Astrocyte of the cerebellum (primary cell): Measurements from ENCODE around the gene MANEAL.

Experiments used
- DNase-seq: peaks from one replicate; pipeline ENCODE4 v3.0.0-alpha.2; 2011; ENCODE audit warnings: low read depth
- H3K4me3 ChIP-seq: 2 replicates; pipeline ENCODE4 v1.5.1; 2011; ENCODE audit warnings: mild to moderate bottlenecking, low read depth, low read length, moderate library complexity
- in situ Hi-C: cut with HindIII; loops from 2 replicates; pipeline ENCODE4 v1.10.0; 2017; ENCODE audit warnings: low sequenced_read_pairs
- TF ChIP-seq, protein P1 (sequence below): IDR thresholded peaks from 2 replicates; pipeline ENCODE4 v1.5.1; 2012; ENCODE audit warnings: low read length, low read depth, moderate library complexity, mild to moderate bottlenecking; ENCODE audit errors: missing control alignments

MANEAL gene

DNA sequence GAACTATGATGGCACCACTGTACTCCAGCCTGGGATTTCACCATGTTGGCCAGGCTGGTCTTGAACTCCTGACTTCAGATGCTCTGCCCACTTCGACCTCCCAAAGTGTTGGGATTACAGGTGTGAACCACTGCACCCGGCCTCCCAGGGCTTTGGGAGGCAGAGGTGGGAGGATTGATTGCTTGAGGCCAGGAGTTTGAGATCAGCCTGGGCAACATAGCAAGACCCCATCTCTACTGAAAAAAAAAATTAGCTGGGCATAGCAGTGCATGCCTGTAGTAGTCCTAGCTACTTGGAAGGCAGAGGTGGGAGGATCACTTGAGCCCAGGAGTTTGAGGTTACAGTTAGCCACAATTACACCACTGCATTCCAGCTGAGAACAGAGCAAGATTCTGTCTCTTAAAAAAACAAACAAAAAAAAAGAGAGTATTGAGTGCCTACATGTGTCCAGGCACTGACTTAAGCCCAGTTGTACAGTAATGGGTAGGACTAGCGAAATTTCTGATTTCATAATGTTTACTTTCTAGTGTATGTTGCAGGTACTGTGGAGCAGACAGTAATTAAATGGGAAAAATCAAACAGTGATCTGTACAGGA lies 4.2 kb downstream of the MANEAL start:
- in situ Hi-C loops = no loop called here
- TF ChIP-seq, protein P1, sequence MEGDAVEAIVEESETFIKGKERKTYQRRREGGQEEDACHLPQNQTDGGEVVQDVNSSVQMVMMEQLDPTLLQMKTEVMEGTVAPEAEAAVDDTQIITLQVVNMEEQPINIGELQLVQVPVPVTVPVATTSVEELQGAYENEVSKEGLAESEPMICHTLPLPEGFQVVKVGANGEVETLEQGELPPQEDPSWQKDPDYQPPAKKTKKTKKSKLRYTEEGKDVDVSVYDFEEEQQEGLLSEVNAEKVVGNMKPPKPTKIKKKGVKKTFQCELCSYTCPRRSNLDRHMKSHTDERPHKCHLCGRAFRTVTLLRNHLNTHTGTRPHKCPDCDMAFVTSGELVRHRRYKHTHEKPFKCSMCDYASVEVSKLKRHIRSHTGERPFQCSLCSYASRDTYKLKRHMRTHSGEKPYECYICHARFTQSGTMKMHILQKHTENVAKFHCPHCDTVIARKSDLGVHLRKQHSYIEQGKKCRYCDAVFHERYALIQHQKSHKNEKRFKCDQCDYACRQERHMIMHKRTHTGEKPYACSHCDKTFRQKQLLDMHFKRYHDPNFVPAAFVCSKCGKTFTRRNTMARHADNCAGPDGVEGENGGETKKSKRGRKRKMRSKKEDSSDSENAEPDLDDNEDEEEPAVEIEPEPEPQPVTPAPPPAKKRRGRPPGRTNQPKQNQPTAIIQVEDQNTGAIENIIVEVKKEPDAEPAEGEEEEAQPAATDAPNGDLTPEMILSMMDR = no peak
- H3K4me3 ChIP-seq = no peak overlapping the region
- peak; percentile 43 for DNase-seq

DNA sequence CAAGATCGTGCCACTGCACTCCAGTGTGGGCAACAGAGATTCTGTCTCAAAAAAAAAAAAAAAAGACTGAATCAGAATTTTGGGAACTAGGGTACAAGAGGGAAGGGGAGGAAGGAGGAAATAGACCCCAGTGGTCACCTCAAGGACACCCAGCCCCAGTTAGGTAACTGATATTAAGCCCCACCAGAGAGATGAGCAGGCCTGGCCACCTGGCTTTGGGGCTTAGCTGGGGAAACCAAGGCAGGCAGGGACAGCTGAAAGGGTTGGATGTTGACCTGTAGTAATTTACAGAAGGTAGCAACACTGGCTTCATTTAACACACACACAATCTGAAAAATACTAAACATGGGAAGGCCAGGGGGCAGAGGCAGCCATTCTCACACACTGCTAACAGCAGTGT lies 8.8 kb downstream of the MANEAL start:
- TF ChIP-seq, protein P1 = no peak
- no peak overlapping the region for H3K4me3 ChIP-seq
- in situ Hi-C loops = no loop called here
- no peak for DNase-seq

- no peak for DNase-seq
- peak overlapping the region; percentile 89 for H3K4me3 ChIP-seq
- TF ChIP-seq, protein P1 = no peak
- in situ Hi-C loops = no loop called here
Measured at GRCh38 chr1:37807220-37807554, 13.5 kb downstream of the MANEAL start.

GRCh38 chr1:37807555-37808368 lies 14.1 kb downstream of the MANEAL start, which contains the start of the genes C1orf122 and YRDC:
C1orf122 (plus strand) TSS chr1:37807790; CDS start chr1:37808405, 615 bp downstream.
YRDC (minus strand) TSS chr1:37808208; CDS start chr1:37808180, 28 bp downstream.
- DNase-seq = peak; percentile 77
- in situ Hi-C loops = no loop called here
- TF ChIP-seq, protein P1 = no peak
- peak within 1 kb of the TSS; percentile 89 for H3K4me3 ChIP-seq

- H3K4me3 ChIP-seq = peak overlapping the region; percentile 89
- TF ChIP-seq, protein P1 = no peak
- in situ Hi-C loops = no loop called here
- peak; percentile 42 for DNase-seq
Measured at GRCh38 chr1:37808369-37809319, 15.0 kb downstream of the MANEAL start.

GRCh38 chr1:37809942-37810341 lies 16.3 kb downstream of the MANEAL start:
- TF ChIP-seq, protein P1 = no peak
- in situ Hi-C loops = loop anchor here (5.0 kb wide), 1 partner anchor 37 kb away; no protein-coding TSS in a partner anchor

More at GRCh38 chr1:37809942-37810341, 16.3 kb downstream of the MANEAL start:
- H3K4me3 ChIP-seq = no peak overlapping the region
- no peak for DNase-seq
